ENCODE data around the gene HNF1A.

- TF ChIP-seq CTCF (IDR thresholded peaks at IDR 0.05), result no peak
- TF ChIP-seq EZH2 (IDR thresholded peaks at IDR 0.05; ENCODE audit: borderline replicate concordance, insufficient read depth, low read depth, low read length, poor library complexity, severe bottlenecking), result no peak
Observed at GRCh38 chr12:120983759-120984158, 5.4 kb downstream of the HNF1A start.
